Measurements from ENCODE around the gene HCFC1R1.
"Not testable (repeated sequence)": the region's sequence is repeated elsewhere in the genome, so short reads cannot be mapped to it uniquely, and the experiment has no call there.

Gene HCFC1R1

DNA sequence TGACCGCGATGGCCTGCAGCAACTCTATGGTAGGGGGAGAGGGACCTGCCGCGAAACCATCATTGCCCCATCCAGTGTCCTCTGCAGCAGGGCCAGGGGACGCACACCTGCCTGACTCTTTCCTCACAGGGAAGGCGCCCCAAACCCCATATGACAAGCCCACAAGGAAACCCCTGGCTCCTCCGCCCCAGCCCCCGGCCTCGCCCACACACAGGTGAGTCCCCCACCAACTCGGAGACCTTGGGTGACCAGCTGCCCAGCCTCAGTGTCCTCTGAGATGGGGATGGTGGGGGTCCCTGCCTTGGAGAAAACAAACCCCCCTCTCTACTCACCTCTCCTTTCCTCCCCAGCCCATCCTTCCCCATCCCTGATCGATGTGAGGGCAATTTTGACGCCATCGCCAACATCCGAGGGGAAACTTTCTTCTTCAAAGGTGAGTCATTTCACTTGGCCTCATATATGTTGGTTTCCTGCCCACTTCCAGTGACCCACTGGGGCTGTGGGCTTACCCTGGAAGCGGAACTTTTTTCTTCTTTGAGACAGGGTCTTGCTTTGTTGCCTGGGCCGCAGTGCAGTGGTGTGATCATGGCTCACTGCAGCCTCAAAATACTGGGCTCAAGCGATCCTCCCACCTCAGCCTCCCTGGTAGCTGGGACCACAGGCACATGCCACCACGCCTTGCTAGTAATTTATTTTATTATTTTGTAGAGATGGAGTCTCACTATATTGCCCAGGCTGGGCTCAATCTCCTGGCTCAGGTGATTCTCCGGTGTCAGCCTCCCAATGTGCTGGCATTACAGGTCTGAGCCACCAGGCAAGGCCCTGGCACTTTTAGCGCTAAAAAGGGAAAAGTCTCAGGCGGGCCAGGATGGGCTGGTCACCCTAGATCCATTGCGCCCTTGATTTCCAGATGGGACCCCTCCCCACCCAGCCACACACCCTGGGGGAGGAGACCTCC lies 33.7 kb upstream of the HCFC1R1 start:
- no peak for DNase-seq (ENCODE audit: low read depth)

DNA sequence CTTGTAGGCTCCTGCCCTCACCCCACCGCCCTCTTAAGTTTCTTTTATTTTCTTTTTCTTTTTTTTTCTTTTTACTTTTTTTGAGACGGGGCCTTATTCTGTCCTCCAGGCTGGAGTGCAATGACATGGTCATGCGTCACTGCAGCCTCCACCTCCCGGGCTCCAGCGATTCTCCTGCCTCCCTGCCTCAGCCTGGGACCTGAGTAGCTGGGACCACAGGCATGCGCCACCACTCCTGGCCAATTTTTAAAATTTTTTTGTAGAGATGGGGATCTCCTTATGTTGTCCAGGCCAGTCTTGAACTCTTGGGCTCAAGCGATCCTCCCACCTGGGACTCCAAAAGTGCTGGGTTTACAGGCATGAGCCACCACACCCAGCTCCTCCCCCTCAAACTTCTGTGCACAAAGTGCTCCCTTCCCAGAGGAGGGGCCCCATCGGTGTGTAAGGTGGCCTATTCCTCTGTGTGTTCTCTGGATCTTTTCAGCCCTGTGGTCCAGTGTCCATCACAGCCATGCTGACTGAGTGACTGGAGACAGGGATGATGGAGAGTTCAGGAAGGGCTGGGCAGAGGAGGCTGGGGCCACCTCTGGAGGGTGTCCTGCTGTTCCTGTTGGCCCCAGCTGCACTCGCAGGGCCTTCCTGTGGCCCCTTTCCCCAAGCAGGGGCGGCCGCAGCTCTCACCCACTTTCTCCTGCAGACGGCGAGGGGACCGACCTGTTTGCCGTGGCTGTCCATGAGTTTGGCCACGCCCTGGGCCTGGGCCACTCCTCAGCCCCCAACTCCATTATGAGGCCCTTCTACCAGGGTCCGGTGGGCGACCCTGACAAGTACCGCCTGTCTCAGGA lies 32.8 kb upstream of the HCFC1R1 start:
- no peak for DNase-seq (ENCODE audit: low read depth)

DNA sequence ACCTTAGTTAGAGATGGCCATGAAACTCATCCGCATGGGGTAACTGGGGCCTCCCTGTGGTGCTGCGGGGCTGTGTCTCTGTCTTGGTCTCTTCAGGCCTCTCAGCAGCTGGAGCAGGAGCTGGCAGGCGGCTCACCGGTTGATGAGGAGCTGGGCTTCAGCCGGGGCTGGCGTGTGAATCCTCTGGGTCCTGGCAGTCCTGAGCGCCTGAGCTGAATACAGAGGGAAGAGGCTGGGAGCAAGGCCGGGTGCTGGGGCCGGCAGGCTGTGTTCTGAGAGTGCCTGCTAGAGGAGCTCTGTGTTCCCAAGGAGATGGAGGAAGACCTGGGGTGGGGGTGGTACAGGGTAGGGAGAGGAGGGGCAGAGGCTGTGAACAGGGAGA lies 32.0 kb upstream of the HCFC1R1 start:
- DNase-seq (ENCODE audit: low read depth): not testable (repeated sequence)

DNA sequence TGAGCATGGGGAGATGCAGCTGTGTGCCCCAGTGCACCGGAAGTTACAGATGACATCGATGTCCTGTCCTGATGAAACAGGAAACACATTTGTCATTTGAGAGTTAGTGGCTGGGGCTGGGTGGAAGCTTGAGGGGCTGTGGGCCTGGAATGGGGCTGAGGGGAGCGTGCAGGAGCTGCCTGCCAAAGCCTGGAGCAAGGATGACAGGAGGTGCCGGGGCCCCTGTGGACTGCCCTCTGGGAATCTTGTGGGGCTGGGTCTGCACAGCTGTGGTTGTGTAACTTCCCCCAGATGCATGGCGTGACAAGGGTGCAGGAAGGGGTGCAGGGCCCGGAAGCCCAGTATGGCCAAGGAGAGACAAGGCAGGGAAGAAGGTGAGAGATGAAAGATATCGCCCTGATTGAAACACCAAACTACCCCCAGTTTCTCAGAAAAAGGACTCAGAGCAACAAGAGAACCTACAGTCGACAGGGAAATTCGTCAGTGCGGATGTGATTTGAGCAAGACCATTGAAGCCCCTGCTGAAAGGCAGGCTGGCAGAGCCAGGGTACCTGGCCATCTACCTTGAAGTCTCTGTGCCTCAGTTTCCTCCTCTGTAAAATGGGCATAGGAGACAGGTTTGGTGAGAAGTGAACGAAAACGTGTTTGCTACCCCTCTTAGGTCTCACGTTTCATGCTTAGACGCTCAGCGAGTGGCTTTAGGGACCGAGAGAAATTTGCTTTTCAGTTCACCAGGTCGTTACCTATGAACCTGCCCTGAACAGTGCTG lies 31.4 kb upstream of the HCFC1R1 start:
- no peak for DNase-seq (ENCODE audit: low read depth)

DNA sequence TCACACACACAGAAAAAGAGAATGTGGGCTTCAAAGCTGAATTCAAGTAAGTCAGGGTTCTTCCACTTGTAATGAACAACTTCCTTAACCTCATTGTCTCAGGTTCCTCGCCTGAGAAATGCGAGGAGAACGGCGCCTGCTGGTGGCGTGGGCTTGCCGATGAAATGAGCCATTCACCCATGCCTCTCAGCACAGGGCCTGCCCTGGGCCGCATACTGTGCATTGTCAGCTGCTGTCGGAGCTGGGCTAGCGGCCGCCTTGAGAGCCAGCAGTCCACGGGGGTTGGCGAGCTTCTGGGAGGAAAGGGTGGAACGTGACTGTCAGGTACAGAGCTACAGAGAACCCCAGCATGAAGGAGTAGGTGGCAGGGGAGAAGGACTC lies 29.6 kb upstream of the HCFC1R1 start:
- not testable (repeated sequence) for DNase-seq (ENCODE audit: low read depth)

DNA sequence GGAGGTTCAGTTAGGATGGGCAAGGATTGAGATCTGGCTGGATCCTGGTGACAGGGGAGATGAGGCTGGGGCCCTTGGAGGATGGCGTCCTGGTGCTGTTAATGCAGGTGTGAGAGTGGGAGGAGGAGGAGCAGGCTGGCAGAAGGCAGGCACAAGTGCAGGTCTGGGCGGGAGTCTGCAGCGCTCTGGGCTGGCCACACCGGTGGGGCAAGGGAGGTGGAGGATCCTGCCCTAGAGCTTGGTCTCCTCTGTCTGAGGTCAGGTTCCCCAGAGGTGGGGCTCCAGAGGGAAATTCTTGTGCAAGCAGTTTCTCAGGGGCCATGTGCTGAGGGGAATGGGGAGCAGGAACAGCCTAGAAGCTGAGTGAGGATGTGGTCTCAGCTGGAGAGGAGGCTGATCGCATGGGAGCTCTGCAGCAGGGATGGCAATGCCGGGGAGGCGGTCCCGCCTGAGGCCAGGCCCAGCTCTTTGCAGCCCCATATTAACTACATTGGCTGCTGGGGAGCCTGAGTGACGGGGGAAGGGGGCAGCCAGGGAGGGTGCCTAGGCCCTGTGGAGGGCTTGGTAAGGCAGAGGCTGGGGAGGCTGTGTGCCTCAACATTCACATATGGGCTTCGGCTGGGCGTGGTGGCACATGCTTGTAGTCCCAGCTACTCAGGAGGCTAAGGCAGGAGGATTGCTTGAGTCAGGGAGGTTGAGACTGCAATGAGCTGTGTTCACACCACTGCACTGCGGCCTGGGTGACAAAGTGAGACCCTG lies 29.0 kb upstream of the HCFC1R1 start:
- DNase-seq (ENCODE audit: low read depth): not testable (repeated sequence)

DNA sequence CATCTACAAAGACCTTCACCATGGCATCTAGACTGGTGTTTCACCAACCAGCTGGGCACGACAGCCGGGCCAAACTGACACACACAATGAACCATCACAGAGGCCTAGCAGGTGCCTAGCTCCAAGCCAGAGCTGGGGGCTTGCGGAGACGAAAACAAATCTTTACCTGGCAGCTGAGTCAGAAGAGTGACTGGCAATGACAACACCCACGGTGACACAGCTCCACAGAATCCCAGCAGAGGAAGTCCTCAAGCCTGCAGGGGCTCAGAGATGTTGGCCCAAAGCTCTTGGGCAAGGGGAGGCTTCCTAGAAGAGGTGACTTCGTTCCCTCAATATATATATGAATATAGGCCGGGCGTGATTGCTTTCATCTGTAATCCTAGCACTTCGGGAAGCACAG lies 27.8 kb upstream of the HCFC1R1 start:
- no peak for DNase-seq (ENCODE audit: low read depth)

DNA sequence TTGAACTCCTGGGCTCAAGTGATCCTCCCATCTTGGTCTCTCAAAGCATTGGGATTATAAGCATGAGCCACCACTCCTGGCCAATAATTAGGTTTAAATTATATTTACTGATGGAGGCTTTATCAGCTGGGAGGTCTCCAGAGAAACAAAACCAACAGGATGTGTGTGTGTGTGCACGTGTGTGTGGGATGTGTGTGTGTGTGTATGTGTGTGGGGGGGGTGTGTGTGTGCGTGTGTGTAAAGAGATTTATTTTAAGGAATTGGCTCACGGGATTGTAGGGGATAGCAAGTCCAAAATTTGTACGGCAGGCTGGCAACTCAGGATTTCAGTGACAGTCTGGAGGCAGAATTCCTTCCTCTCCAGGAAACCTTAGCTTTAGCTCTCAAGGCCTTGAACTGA lies 27.3 kb upstream of the HCFC1R1 start:
- DNase-seq (ENCODE audit: low read depth): no peak

DNA sequence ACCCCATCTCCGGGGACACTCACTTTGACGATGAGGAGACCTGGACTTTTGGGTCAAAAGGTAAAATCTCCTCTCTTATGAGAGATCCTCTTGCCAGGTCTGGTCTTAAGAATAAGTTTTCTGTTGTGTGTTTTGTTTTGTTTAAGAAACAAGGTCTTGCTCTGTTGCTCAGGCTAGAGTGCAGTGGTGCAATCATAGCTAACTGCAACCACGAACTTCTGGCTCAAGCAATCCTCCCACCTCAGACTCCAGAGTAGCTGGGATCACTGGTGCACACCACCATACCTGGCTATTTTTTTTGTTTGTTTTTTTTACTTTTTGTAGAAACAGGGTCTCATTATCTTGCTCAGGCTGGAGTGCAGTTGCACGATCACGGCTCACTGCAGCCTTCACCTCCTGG lies 26.7 kb upstream of the HCFC1R1 start:
- no peak for DNase-seq (ENCODE audit: low read depth)

DNA sequence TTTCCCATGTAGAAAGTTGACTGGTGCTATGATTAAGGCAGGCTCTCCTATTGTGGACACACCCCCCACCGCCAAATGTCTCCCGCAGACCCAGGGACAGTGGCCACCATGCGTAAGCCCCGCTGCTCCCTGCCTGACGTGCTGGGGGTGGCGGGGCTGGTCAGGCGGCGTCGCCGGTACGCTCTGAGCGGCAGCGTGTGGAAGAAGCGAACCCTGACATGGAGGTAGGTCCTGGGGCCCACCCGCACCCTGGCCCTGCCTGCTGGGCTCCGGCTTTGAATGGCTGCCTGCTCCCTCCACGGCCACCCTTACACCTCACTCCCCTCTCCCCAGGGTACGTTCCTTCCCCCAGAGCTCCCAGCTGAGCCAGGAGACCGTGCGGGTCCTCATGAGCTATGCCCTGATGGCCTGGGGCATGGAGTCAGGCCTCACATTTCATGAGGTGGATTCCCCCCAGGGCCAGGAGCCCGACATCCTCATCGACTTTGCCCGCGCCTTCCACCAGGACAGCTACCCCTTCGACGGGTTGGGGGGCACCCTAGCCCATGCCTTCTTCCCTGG lies 26.3 kb upstream of the HCFC1R1 start:
- DNase-seq (ENCODE audit: low read depth): no peak

DNA sequence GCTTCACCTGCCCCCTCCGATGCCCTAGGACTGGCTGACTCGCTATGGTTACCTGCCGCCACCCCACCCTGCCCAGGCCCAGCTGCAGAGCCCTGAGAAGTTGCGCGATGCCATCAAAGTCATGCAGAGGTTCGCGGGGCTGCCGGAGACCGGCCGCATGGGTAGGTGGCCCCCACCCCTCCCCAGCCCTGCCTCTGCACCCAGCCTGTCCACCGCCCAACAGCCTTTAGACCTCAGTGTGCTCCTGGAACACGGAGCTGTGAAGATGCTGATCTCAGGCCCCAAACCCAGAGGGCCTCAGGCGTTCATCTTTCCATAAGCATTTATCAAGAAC lies 23.6 kb upstream of the HCFC1R1 start:
- no peak for DNase-seq (ENCODE audit: low read depth)

DNA sequence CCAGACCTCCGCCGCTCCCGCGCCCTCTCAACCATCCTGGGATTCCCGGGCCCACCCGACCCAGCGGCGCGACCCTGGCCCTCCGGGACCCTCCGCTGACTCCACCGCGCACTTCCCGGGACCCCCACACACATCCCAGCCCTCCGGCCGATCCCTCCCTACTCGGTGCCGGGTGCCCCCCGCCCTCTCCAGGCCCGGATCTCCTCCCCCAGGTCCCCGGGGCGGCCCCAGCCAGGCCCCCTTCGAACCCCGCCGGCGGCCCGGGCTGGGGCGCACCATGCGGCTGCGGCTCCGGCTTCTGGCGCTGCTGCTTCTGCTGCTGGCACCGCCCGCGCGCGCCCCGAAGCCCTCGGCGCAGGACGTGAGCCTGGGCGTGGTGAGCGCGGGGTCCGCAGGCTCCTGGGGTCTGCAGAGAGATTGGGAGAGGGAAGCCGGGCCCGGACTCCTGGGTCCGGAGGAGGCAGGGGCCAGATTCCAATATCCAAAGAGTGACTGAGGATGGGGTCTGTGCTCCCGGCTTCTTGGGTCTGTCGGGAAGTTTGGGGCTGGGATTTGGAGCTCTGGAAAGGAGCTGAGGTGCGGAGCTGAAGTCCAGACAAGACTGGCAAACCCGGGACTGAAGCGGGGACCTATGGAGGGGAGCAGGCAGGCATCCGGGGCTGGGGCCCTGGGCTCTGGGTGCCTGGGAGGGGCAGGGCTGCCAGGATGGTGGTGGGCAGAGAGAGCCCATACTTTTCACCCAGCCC lies 23.1 kb upstream of the HCFC1R1 start:
- no peak for DNase-seq (ENCODE audit: low read depth)

DNA sequence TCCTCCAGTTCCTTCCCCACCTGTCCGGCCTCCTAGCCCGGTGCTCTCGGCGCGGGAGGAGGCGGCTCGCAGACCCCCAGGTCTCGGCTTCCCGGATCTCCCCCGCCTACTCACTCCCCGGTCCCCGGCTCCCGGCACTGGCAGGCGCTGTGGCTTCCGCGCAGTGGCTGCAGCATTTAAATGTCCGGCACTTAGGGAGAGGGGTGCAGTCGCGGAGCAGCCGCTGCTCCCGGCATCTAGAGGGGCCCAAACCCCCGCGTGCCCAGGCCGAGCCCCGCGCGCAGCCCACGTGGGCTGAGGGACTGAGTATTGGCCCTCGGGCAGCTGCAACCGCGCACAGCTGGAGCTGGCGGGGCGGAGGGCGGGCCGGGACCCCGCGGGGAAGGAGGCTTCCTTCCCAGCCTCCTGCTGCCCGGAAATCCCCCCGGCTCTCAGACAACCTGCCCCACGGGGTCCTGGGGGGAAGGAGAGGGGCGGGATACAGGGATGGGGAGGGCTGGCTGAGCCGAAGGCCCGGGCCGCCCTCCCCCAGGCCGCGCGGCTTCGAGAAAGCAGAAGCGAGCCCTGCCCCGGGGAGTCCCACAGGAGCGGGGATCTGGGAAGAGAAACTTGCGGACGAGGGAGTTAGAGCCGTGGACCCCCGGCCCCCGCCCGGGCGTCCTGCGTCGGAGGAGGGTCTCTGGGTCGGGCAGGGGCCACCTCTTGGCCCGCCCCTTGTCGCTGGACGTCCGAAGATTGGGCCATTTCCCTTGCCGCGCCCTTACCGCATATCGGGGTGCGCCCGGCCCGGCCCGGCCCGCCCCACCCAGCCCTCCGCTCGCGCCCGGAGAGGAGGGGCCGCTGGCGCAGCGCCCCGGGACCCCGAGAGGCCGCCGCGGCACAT lies 22.3 kb upstream of the HCFC1R1 start, which contains the start of gene MMP25:
TSS of gene MMP25 (plus strand) at position 804 of the 883 bp plus-strand sequence. CDS start 357 bp downstream, outside the sequence.
- no peak for DNase-seq (ENCODE audit: low read depth)

DNA sequence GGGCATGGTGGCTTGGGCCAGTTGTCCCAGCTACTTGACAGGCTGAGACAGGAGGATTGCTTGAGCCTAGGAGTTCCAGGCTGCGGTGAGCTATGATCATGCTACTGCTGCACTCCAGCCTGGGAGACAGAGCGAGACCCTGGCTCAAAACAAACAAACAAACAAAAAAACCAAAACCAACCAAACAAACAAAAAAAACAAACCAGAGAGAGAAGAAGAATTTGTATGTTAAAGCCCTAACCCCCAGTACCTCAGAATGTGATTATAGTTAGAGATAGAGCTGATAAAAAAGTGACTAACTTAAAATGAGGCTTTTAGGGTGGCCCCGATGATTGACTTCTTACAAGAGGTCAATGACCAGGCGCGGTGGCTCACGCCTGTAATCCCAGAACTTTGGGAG lies 21.0 kb upstream of the HCFC1R1 start:
- no peak for DNase-seq (ENCODE audit: low read depth)

DNA sequence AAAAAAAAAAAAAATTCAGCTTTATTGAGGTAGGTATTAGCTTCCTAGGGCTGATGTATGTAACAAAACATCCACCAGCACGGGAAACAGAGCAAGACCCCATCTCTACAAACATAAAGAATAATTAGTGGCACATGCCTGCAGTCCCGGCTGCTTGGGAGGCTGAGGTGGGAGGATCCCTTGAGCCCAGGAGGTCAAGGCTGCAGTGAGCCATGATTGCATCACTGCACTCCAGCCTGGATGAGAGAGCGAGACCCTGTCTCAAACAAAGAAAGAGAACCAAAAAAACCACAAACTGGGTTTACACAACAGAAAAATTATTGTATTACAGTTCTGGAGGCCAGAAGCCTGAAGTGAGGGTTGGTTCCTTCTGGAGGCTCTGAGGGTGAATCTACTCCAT lies 18.6 kb upstream of the HCFC1R1 start:
- DNase-seq (ENCODE audit: low read depth): no peak

DNA sequence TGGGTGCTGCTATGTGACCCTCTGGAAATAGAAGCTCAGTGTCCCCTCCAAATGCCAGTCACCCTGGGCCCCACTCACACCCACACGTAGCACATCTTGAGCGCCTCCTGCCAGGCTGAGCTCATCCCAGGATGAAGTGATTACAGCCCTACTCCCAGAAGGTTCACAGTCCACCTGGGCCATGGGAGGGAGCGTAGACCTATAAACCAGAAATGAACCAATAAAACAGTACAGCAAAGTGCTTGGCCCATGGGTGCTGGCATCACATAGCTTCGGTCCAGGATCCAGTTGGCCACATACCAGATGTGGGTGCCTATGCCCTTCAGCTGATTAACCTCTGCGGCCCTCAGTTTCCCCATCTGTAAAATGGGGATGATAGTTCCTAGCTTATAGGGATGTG lies 15.2 kb upstream of the HCFC1R1 start:
- DNase-seq (ENCODE audit: low read depth): no peak

DNA sequence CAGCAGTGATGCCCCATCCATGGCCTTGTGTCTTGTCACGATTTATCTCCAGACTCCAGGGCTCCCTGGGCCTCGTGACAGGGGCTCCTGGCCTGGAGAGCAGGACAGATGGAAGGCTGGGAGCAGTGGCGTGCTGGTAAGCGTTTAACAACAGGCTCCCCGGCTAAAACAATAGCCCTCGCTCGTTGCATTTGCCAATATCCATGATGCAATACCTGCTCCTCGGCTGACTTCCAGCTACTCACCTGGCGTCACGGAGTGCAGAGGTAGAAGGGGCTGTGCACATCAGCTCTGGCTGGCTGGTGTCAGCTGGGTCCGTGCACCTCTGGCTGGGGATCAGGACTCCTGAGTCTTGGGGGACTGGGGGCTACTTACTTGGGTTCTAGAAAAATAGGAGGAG lies 14.5 kb upstream of the HCFC1R1 start:
- no peak for DNase-seq (ENCODE audit: low read depth)

DNA sequence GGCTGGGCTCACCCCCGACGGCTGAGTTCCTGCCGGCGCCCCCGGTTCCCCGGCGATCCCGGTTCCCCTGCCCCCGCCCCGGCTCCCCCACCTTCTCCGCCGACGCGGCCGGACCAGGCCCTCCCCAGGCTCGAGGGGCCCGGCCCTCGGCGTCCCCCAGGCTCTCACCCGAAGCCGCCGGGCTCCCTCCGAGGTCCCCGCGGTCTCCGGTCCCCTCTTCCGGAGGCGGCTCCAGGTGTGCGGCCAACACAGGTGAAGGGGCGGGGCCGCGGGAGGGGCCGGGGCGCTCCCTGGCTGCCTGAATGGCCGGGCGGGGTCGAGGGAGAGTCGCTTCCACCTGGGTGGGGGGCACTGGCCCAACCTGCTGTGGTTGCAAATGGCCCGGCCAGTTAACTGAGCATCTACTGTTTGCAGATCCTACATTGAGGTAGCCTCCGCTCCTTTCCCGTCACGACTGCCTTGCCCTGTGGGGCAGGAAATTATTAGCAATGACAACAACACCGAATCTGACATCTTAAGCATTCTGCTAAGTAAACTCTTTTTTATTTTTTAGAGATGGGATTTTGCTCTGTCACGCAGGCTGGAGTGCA lies 13.1 kb upstream of the HCFC1R1 start, which contains the start of gene BICDL2:
TSS of gene BICDL2 (minus strand) at position 219 of the 590 bp plus-strand sequence. CDS start 1,448 bp downstream, outside the sequence.
- no peak for DNase-seq (ENCODE audit: low read depth)

Data from iris pigment epithelial cell (primary cell).